Non-pigmented ciliary epithelial cell (primary cell): ENCODE data around the gene IMMT.

Source experiments
- DNase-seq: peaks from one replicate; pipeline ENCODE4 v3.0.0-alpha.2; 2010; ENCODE audit warnings: low read depth

Gene IMMT

DNA sequence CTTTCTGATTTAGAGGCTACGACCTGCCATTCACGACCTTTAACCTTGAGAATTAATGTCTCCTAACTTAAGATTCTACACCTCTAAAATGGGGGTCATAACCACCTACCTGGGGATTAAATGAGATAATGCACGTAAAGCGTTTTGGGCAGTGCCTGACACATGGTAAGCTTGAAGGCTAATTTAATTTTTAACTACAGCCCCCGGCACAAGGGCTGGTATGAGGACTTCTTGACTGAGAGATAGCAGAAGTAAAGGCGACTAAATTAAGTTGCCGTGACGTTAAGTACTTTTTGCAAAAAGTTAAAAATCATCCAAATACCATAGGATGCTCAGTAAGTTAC is 4.5 kb upstream of the IMMT start:
- DNase-seq: no peak

- no peak for DNase-seq
These were observed 636 bp upstream of the IMMT start for GRCh38 chr2:86195808-86196387.

DNA sequence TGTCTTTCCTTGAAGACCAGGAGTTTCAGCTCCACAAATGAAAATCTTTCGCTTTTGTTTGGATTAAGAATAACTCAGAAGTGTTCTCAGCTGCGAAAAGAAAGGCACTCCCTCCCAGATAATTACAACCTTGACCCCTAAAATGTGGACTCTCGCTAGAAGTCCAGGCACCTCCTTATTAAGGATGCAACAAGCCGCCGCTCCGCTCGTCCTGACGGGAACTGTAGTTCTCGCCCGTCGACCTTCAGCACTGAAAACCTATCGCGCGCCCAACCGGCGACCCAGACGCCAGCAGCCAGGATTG is 559 bp downstream of the IMMT start:
- no peak for DNase-seq

DNA sequence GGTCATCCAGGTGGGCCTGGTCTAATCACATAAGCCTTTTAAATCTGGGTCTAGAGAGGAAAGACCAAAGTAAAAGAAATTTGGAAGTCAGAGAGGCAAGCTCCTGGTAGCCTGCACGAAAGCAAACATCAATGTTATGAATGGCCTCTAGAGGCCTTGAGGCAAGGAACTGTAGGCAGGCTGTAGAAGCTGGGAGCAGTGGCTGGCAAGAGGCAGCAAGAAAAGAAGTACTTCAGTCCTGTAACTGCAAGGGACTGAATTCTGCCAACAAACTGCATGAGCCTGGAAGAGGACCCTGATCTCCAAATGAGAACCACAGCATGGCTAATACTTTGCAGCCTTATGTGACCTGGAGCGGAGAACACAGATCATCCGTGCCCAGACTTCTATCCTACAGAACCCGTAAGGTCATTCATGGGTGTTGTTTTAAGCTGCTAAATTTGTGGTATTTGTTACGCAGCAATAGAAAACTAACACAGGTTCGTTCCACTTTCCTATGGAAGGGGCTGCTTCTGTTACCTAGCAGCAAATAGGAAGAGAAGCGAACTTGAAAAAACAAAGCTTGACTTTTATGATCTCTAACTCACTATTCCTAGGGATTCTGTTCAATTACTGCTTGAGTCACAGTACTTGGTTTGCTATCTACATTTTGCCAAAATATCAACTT is 1.2 kb downstream of the IMMT start:
- no peak for DNase-seq

- no peak for DNase-seq
These were observed 5.4 kb downstream of the IMMT start for GRCh38 chr2:86189782-86190416.

DNA sequence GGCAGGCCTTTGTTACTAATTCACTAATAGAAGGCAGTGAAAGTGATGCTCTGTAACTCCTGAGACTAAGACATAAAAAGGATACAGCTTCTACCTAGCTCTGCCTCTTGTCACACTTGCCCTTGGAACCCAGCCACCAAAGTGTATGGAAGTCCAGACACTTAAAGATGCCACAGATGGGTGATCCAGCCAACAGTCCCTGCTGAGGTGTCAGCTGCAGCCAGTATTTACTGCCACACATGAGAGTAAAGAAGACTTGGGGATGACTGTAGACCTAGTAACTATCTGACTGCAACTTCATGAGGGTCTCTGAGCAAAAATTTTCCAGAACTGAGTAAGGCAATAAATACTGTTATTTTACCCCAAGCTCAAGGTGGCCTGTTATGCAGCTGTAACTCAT is 8.8 kb downstream of the IMMT start:
- no peak for DNase-seq

DNA sequence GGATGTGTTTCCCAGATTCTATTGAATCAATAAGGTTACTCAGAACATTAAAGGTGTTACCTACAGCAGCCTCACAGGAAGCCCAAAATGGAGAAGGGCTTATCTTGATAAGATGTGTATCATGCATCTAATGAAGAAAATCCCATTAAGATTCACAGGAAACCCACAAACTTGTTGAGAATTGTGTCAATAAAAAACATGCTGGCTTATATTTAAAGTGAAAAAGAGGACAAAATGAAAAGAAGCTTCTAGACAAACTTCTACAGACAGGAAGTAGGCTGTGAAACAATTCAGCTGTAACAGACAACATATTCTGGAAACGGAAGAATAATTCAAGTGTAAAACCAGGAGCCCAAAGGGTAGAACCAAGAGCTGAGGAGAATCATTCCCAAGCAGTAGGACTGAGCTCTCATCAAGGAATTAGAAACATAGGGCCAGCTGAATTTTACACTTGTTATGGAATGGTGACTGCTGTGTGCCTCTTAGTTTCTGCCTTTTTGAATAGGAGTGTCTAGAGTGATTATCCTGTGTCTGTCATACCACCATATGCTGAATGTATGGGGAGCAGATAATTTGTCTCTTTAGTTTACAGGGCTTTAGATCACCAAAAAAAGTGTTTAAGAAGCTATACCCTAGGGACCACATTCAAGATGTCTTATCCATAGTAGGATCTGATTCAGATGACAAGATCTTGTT is 9.6 kb downstream of the IMMT start:
- no peak for DNase-seq

GRCh38 chr2:86176597-86176996 is 18.7 kb downstream of the IMMT start:
- DNase-seq: no peak

DNA sequence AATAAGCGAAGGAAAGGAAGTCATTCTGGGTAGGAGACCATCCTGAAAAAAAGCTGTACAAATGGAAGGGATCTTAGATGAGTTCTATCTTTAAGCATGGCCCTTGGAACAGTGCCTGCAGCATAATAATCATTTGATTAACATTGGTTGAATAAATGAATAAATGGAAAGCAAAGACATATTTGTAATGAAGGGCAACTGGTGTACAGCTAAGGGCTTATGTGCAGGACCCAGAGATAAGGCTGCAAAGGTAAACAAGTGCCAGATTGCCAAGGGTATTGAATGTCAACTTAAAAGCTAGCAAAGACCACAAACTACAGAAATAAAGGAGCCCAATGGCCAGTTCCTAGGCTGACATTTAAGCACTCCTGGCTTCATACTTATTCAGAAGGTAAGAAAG is 19.4 kb downstream of the IMMT start:
- DNase-seq: no peak

DNA sequence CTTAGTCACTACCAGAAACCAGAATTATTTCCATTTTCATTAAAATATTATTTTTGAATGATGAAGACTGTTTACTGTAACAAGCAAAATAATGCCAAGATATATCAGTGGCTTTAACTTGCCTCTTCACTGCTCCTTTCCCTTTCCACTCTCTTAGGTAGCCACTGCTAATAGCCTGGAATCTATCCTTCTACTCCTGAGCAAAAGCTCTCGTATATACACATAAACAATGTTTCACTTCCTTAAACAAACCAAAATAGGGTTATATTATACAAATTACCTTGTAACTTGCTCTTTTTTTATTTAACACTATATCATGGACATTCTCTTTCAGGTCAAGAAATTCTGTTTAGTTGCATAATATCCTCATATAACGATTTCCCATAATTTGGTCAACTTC is 20.8 kb downstream of the IMMT start:
- DNase-seq: no peak

GRCh38 chr2:86172610-86173009 is 22.7 kb downstream of the IMMT start:
- DNase-seq: no peak

GRCh38 chr2:86171295-86171694 is 24.0 kb downstream of the IMMT start:
- no peak for DNase-seq

DNA sequence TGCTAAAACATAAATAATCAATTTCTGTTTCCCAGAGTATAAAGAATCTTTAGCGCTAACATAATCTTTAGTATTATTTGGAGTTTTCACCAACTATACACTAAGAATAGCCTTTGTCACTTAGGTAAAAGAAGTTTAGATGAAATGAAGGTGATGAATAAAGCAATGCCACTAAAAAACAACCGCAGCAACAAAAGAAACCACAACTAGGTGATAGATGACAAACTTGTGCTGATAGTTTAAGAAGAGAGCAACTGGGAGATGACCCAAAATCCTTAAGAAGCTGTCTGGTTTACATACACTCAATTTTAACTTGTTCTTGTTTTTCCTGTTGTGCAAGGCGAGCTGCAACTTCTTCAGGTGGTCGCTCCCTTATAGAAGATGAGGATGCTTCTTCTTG is 24.8 kb downstream of the IMMT start:
- DNase-seq: no peak

DNA sequence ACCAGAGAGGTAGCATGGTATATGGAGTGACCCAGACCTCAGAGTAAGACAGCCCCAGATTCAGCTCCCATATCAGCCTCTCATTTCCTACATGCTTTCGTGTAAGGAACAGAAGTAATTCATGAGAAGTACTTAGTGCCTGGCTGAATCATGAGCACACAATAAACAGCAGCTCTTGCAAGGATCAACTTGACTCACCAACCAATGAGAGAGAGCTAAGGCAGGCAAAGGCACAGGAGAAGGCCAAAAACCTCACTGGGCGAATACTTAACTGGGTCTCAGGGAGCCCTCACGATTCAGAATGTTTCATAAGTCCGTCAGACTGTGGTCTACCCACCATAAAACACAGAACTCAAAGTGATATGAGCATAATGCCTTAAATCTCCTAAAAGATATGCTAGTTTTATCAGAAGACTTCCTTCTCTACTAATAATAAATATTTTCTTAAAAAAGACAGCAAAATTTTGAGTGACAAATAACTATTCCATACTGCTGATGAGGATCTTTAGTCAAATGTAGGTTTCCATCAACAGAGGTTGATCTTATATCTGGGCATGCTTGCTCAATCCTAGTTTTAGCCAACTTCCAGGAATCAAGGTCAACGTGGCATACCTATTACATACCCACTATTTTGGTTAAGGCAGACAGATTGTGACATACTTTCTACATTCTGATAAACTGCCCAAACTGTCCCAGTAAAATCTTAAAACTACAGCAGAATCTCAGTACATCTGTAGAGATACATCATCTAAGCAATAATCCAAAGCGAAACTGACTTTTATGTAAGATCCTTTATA is 34.9 kb downstream of the IMMT start:
- DNase-seq: no peak

GRCh38 chr2:86158286-86158685 is 37.0 kb downstream of the IMMT start:
- DNase-seq: no peak

DNA sequence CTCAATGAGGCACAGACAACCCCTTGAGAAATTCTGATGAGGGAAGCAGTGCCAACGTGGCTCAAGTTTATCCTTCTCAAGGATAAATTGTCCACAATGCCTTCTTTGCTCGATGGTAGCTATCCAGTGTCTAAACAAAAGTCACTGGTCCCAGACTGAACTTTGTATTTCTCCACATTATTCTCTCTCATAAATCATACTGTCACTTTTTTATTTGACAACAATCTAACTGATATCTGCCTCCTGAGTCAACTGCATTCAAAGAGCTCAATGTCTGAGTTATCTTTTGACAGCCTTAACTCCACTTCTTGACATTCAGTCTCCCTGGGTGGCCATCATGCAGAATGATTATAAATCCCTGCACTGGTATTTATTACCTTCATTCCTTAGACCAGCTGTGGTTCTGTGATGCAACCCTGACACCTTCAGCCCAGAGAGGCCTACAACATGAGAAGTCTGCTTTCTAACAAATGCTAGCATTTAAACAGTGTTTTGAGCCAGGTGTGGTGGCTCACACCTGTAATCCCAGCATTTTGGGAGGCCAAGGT is 38.2 kb downstream of the IMMT start:
- DNase-seq: no peak

DNA sequence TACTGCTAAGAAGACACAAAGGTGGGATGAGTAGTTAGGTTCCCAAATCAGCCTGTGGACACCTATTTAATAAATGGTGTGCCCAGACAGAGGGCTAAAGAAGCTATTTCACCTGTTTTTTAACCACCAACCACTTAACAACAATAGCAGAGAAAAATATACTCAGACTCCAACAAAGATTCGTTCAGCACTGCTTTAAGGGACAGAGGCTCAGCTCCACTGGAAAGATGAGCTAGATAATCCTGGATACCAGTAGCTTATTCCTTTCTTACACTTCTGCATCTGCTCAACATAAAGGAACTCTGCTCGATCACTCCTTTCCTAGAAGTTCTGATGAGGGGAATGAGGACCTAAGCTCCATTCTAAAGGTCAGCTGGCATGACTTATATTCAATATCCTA is 44.8 kb downstream of the IMMT start:
- DNase-seq: no peak

DNA sequence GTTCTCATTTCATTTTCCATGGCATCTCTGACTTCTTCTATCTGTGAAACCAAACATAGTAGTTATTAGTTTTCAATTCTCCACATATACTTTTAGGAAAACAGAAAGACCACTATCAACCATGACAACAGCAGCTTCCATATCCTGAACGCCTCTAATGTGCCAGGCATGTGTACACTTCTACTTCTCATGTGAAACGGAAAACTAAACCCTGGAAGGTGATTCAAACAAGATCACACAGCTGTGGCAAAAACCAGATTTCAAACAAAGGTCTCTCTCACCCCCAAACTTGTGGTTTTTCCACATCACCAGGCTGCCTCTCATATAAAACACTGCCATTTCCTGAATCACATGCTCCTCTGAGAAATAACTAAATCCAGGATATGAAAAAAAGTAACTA is 47.5 kb downstream of the IMMT start:
- no peak for DNase-seq

DNA sequence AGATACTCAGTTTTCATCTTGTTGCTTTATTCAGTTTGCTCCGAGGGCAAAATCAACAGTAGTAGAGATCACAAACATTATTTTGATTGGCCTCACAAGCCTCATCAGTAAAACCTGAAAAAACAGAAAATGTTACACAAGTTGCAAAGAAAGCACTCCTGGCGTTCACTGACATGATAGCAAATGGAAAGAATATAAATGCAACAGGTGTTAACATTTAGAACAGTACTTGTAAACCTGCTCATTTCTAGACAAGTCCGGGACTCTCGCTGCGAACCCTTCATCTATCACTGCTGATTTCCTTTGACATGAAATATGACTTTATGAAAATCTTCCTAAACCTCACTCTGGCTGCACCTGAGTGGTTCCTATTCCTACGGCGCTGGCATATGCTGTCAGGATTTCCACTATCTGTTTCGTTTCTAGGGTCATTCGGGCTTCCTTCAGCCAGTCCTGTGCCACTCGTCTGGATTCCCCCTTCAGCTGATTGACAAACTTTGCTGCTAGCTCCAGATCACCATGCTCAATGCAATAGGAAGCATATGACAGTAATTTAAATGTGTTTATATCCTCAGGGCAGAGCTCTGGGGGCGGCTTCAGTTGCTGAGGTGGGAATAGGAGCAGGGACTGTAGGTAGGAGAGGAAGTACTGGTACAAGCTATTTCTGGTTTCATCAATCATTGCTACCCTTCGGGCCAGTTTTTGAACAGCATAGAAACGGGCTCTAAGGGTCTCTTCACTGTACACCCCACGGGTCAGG is 51.2 kb downstream of the IMMT start:
- no peak for DNase-seq

DNA sequence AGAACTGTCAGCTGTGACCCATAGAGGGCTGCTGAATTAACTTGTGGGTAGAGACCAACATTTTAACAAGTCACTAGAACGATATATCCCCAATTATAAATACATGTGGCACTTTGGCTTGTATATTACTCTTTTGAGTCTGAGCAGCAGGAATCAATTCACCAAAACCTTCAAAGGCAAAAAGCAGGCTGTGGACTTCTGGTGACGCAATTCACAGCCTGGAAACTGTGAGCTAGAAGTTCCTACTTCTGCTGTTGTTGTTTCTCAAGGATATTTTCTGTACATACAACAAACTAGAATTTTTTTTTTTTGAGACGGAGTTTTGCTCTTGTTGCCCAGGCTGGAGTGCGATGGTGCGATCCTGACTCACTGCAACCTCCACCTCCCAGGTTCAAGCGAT is 52.0 kb downstream of the IMMT start:
- no peak for DNase-seq

GRCh38 chr2:86142436-86143257 is 52.6 kb downstream of the IMMT start:
- no peak for DNase-seq
